ENCODE results near the gene FLNA. TPM values are rescaled to one million over a fixed set of nuclear protein-coding genes. Genes with fewer than 3 reads are reported as not detected.
A peak's percentile ranks its signal among the peaks of the same experiment; 100 is the strongest.

Gene FLNA
- total and polyA plus RNA-seq, 2 of the 13 experiments (the other 11 are each of a cell fraction or from before 2014, with no cell fraction given): 83.4 to 174 TPM

GRCh38 chrX:154420402-154420756 lies 45.9 kb upstream of the FLNA start (continued):
- TF ChIP-seq ZFAT (CRISPR knock-in tag; conservative IDR thresholded peaks at IDR 0.05): no peak

GRCh38 chrX:154419688-154420401 lies 45.4 kb upstream of the FLNA start:
- H2AFZ ChIP-seq (ENCODE audit: low read length): no peak overlapping the region
- no peak overlapping the region for H3K9ac ChIP-seq (ENCODE audit: insufficient read depth, low read depth, low read length)
- H3K4me2 ChIP-seq (ENCODE audit: low read depth, low read length): no peak overlapping the region
- no peak overlapping the region for H3K4me3 ChIP-seq (replicated peaks in 1 of 3; ENCODE audit: insufficient read depth in 1 of 3, low read depth in 2 of 3, low read length in 3 of 3)
- no peaks in the 10 kb centered on the region for H3K36me3 ChIP-seq (replicated peaks in 1 of 2; ENCODE audit: control insufficient read depth in 1 of 2, insufficient read depth in 2 of 2, low read length in 2 of 2)
- 100% methylated on average over 7 of the region's 19 CpGs for WGBS (ENCODE audit: low lambda C conversion rate)
- BruUV-seq (replicated peaks): no TSS peak
- no peaks in the 10 kb centered on the region for H4K20me1 ChIP-seq (ENCODE audit: insufficient read depth, low read length)
- ChIA-PET CTCF (ENCODE audit: low intra/inter-chr PET ratio, low total read pairs) (no interaction called here), POLR2A (interaction anchor here (1.8 to 1.9 kb wide), 2 partner anchors 9 to 22 kb away, joined by 4 to 5 read pairs; partner anchors contain the start of genes RPL10 and TAFAZZIN)
- ATAC-seq (peak; percentile 51), DNase-seq (ENCODE audit: low spot score) (no peak), FAIRE-seq (no peak)
- TF ChIP-seq ZNF414 (CRISPR knock-in tag; IDR thresholded peaks at IDR 0.05) (no peak), YEATS2 (CRISPR knock-in tag; IDR thresholded peaks at IDR 0.05; ENCODE audit: borderline replicate concordance) (no peak), WIZ (CRISPR knock-in tag; IDR thresholded peaks at IDR 0.05) (no peak), TRIM24 (CRISPR knock-in tag; IDR thresholded peaks at IDR 0.05) (no peak)
- H3K27ac ChIP-seq (ENCODE audit: extremely low read length, insufficient read depth, low read length): no peak overlapping the region
- no peaks in the 10 kb centered on the region for H3K9me3 ChIP-seq (ENCODE audit: low read length)
- H3K79me2 ChIP-seq (ENCODE audit: insufficient read depth, low read length): no peaks in the 10 kb centered on the region
- no peaks in the 10 kb centered on the region for H3K4me1 ChIP-seq (ENCODE audit: insufficient read depth, low read length)
- no peaks in the 10 kb centered on the region for H3K27me3 ChIP-seq (ENCODE audit: control insufficient read depth in 1 of 2, insufficient read depth in 2 of 2, low read length in 2 of 2)
- in situ Hi-C loops (cut with HindIII; ENCODE audit: extremely low pct_ligation_motif_present, low pct_unique_long_range_greater_than_20kb) (loop anchor here (25.0 kb wide), 1 partner anchor 117 kb away; the partner anchor contains the start of genes G6PD and IKBKG), intact Hi-C loops (cut with micrococcal nuclease; ENCODE audit: unreplicated experiment) (no loop called here)

DNA sequence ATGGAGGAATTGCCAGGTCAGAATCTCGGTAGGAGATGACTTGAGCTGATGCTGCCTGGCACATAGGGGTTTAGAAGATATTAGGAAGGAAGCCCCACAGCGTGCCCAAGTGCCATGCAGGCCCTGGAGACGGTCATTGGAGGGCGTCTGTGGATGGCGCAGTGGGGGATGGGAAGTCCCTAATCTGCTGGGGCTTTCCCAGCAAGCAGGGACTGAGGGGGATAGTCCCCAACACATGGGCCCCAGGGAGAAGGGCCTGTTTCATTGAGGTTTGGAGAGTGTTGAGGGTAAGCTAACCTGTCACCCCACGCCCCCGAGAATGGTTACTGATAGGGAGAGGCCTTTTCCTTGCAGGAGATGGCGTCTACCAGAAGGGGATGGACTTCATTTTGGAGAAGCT lies 44.8 kb upstream of the FLNA start:
- in situ Hi-C loops (cut with HindIII; ENCODE audit: extremely low pct_ligation_motif_present, low pct_unique_long_range_greater_than_20kb): loop anchor here (25.0 kb wide), 1 partner anchor 118 kb away; the partner anchor contains the start of genes G6PD and IKBKG
- no peaks in the 10 kb centered on the region for H3K27me3 ChIP-seq (ENCODE audit: control insufficient read depth in 1 of 2, insufficient read depth in 2 of 2, low read length in 2 of 2)
- BruUV-seq (replicated peaks): no TSS peak

More for the DNA sequence above, 44.8 kb upstream of the FLNA start:
- H3K79me2 ChIP-seq (ENCODE audit: insufficient read depth, low read length): no peaks in the 10 kb centered on the region
- H3K9ac ChIP-seq (ENCODE audit: insufficient read depth, low read depth, low read length): no peak overlapping the region
- FAIRE-seq (no peak), ATAC-seq (no peak), DNase-seq (ENCODE audit: low spot score) (no peak)
- CTCF ChIA-PET (ENCODE audit: low intra/inter-chr PET ratio, low total read pairs): no interaction called here
- H3K9me3 ChIP-seq (ENCODE audit: low read length): no peaks in the 10 kb centered on the region
- H3K4me1 ChIP-seq (ENCODE audit: insufficient read depth, low read length): no peaks in the 10 kb centered on the region
- H3K4me2 ChIP-seq (ENCODE audit: low read depth, low read length): no peak overlapping the region
- no peaks in the 10 kb centered on the region for H4K20me1 ChIP-seq (ENCODE audit: insufficient read depth, low read length)
- no peak overlapping the region for H2AFZ ChIP-seq (ENCODE audit: low read length)
- no peaks in the 10 kb centered on the region for H3K36me3 ChIP-seq (replicated peaks in 1 of 2; ENCODE audit: control insufficient read depth in 1 of 2, insufficient read depth in 2 of 2, low read length in 2 of 2)
- no peak overlapping the region for H3K27ac ChIP-seq (ENCODE audit: extremely low read length, insufficient read depth, low read length)
- POLR2A ChIA-PET: interaction anchor here (1.8 kb wide), 1 partner anchor 22 kb away, joined by 4 read pairs; the partner anchor contains the start of gene RPL10
- intact Hi-C loops (cut with micrococcal nuclease; ENCODE audit: unreplicated experiment): no loop called here
- WGBS (ENCODE audit: low lambda C conversion rate): 100% methylated on average over 1 of the region's 8 CpGs
- no peak overlapping the region for H3K4me3 ChIP-seq (replicated peaks in 1 of 3; ENCODE audit: insufficient read depth in 1 of 3, low read depth in 2 of 3, low read length in 3 of 3)
- TF ChIP-seq, protein P1, sequence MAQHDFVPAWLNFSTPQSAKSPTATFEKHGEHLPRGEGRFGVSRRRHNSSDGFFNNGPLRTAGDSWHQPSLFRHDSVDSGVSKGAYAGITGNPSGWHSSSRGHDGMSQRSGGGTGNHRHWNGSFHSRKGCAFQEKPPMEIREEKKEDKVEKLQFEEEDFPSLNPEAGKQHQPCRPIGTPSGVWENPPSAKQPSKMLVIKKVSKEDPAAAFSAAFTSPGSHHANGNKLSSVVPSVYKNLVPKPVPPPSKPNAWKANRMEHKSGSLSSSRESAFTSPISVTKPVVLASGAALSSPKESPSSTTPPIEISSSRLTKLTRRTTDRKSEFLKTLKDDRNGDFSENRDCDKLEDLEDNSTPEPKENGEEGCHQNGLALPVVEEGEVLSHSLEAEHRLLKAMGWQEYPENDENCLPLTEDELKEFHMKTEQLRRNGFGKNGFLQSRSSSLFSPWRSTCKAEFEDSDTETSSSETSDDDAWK (CRISPR knock-in tag; IDR thresholded peaks at IDR 0.05): no peak
- TF ChIP-seq ZC3H13 (CRISPR knock-in tag; IDR thresholded peaks at IDR 0.05) (no peak), CCDC6 (CRISPR knock-in tag; IDR thresholded peaks at IDR 0.05) (no peak), HNRNPUL1 (IDR thresholded peaks at IDR 0.05; ENCODE audit: low read depth, low read length) (no peak), HMGA1 (CRISPR knock-in tag; conservative IDR thresholded peaks at IDR 0.05) (no peak), EHMT2 (IDR thresholded peaks at IDR 0.05; ENCODE audit: borderline replicate concordance, low read depth, low read length) (no peak), ZNF256 (CRISPR knock-in tag; conservative IDR thresholded peaks at IDR 0.05) (no peak), ARNT (IDR thresholded peaks at IDR 0.05) (no peak), CSRNP2 (CRISPR knock-in tag; conservative IDR thresholded peaks at IDR 0.05; ENCODE audit: low read depth) (no peak)

Data from HepG2 (cell line).